Mesodermal cell (in vitro differentiated cells): ENCODE results near the gene CCDC93.
"Not testable (repeated sequence)": the region's sequence is repeated elsewhere in the genome, so short reads cannot be mapped to it uniquely, and the experiment has no call there.

Experiments used
- H3K27ac ChIP-seq: 2 replicates; pipeline ENCODE4 v1.7.0; 2013; ENCODE audit warnings: mild to moderate bottlenecking, low read depth, low read length, moderate library complexity; ENCODE audit not compliant: severe bottlenecking
- H3K36me3 ChIP-seq: 2 replicates; pipeline ENCODE4 v1.7.1; 2013; ENCODE audit warnings: mild to moderate bottlenecking, low read length, moderate library complexity; ENCODE audit not compliant: control insufficient read depth, insufficient read depth
- H3K4me1 ChIP-seq: one replicate; pipeline ENCODE4 v1.7.1; 2013; ENCODE audit warnings: mild to moderate bottlenecking, low read length; ENCODE audit not compliant: insufficient read depth, control insufficient read depth, poor library complexity, severe bottlenecking
- H3K4me3 ChIP-seq: 2 replicates; pipeline ENCODE4 v1.7.0; 2013; ENCODE audit warnings: low read length, control low read depth, mild to moderate bottlenecking; ENCODE audit not compliant: insufficient read depth, poor library complexity, severe bottlenecking; ENCODE audit errors: extremely low read depth
- H3K9me3 ChIP-seq: 2 replicates; pipeline ENCODE4 v1.7.1; 2013; ENCODE audit warnings: mild to moderate bottlenecking, low read length, moderate library complexity; ENCODE audit not compliant: control insufficient read depth
- WGBS, 2 experiments: methylation state at CpG; one replicate each; pipeline ENCODE4 v1.1.5; 2013; ENCODE audit warnings: missing lambda C conversion rate in 2 of 2; ENCODE audit not compliant: insufficient coverage in 2 of 2; 5-methylcytosine and 5-hydroxymethylcytosine counted together

Gene CCDC93

DNA sequence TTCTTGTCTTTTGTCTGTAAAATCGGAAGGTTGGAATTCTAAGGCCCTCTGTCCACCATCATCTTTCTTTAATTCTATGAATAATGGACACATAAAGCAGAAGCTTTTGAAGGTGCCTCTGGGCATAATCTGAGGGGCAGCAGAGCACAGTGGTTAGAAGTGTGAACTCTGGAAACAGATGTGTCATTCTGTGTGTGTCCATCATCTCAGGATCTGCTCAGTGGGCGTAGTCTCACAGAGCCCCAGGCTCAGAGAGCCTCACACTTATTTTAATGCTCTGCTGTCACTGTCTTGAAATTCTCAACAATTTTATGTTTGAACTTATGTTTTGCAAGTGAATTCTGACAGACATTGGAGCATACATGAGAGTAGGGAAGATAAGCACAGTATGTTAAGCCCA lies 31.0 kb upstream of the CCDC93 start:
- no peak overlapping the region for H3K4me3 ChIP-seq
- H3K9me3 ChIP-seq = no peaks in the 10 kb centered on the region
- no peak overlapping the region for H3K27ac ChIP-seq
- 80% methylated on average over 1 of the region's 2 CpGs; no CpG with 5 or more reads in 1 of the 2 experiments for WGBS, 2 experiments
- H3K4me1 ChIP-seq = peaks cover 6% of the 10 kb centered on the region
- H3K36me3 ChIP-seq = no peaks in the 10 kb centered on the region

- WGBS, 2 experiments = 93 to 100% methylated on average over 1 to 2 of the region's 6 CpGs
- no peak overlapping the region for H3K4me3 ChIP-seq
- H3K9me3 ChIP-seq = no peaks in the 10 kb centered on the region
Measured at GRCh38 chr2:118044103-118044716, 30.3 kb upstream of the CCDC93 start.

DNA sequence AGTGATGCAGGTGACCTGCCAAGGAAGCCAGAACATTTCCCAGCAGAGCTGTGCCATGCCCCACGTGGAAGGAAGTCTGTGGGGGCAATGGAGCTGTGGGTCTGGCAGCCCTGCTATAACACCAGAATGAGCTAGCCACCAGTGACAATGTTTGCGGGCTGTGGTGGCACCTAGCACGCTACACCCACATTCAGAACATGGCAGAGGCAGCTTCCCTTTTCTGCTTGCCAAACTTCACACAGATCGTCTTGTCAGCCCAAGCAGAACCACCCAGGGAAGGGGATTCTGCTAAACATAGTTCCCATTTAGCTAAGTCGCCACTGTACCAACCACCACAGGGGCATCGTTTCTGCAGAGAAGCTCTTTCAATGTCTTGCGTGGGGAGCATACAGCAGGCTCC lies 27.0 kb upstream of the CCDC93 start:
- WGBS, 2 experiments = 82 to 90% methylated on average over 7 of the region's 7 CpGs
- H3K27ac ChIP-seq = no peak overlapping the region
- no peak overlapping the region for H3K4me3 ChIP-seq
- no peaks in the 10 kb centered on the region for H3K4me1 ChIP-seq
- no peaks in the 10 kb centered on the region for H3K36me3 ChIP-seq
- no peaks in the 10 kb centered on the region for H3K9me3 ChIP-seq

More at GRCh38 chr2:118044103-118044716, 30.3 kb upstream of the CCDC93 start:
- H3K27ac ChIP-seq = no peak overlapping the region
- peaks cover 6% of the 10 kb centered on the region for H3K4me1 ChIP-seq
- H3K36me3 ChIP-seq = no peaks in the 10 kb centered on the region

DNA sequence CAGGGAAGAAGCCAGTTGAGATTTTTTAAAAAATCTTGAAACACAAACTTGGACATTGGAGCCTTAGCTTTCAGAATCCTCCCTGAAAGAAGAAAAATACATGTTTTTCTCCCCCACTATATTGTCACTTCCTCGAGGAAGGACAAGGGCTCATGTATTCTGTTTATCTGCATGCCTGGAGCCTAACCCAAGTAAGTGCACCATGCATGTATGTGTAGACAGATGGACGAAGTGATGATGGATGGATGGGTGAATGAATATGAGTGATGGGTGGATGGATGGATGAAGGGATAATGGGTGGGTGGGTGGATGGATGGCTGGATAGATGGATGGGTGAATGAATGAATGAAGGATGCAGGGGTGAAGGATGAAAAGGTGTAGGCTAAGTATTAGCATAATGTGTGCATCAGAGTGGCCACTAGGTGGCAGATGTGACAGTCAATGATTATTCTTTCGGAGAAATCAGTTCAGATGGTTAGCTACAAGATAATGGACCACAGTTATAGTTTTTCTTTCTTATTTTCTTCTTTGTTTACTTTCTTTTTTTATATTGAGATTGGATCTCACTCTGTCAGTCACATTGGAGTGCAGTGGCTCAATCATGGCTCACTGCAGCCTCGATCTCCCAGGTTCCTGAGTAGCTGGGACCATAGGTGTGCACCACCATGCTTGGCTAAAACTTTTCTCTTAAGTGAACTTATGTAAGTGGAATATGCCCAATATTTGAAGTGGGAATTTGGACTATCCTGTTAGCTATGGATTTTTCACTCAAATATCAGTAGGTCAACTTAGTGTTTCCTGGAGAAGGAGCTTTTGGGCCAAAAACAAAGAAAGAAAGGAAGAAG lies 18.5 kb upstream of the CCDC93 start:
- Histone ChIP-seq H3K36me3 (no peaks in the 10 kb centered on the region), H3K9me3 (no peaks in the 10 kb centered on the region), H3K4me1 (no peaks in the 10 kb centered on the region), H3K4me3 (no peak overlapping the region), H3K27ac (no peak overlapping the region)
- WGBS, 2 experiments = 32 to 47% methylated on average over 2 to 4 of the region's 4 CpGs

- H3K27ac ChIP-seq = no peak overlapping the region
- no peaks in the 10 kb centered on the region for H3K36me3 ChIP-seq
- no peaks in the 10 kb centered on the region for H3K9me3 ChIP-seq
- no peak overlapping the region for H3K4me3 ChIP-seq
- no peaks in the 10 kb centered on the region for H3K4me1 ChIP-seq
Measured at GRCh38 chr2:118031566-118031965, 17.7 kb upstream of the CCDC93 start.

GRCh38 chr2:118029025-118029424 lies 15.2 kb upstream of the CCDC93 start:
- H3K4me1 ChIP-seq = no peaks in the 10 kb centered on the region
- no peaks in the 10 kb centered on the region for H3K36me3 ChIP-seq
- no peak overlapping the region for H3K27ac ChIP-seq
- no peak overlapping the region for H3K4me3 ChIP-seq
- 94 to 98% methylated on average over 5 to 6 of the region's 6 CpGs for WGBS, 2 experiments
- no peaks in the 10 kb centered on the region for H3K9me3 ChIP-seq

- no peak overlapping the region for H3K4me3 ChIP-seq
- no peaks in the 10 kb centered on the region for H3K36me3 ChIP-seq
- no peaks in the 10 kb centered on the region for H3K9me3 ChIP-seq
- H3K27ac ChIP-seq = no peak overlapping the region
- no peaks in the 10 kb centered on the region for H3K4me1 ChIP-seq
Measured at GRCh38 chr2:118021356-118021755, 7.5 kb upstream of the CCDC93 start.

- Histone ChIP-seq H3K9me3 (no peaks in the 10 kb centered on the region), H3K4me1 (no peaks in the 10 kb centered on the region), H3K36me3 (no peaks in the 10 kb centered on the region), H3K27ac (no peak overlapping the region), H3K4me3 (no peak overlapping the region)
- 100% methylated on average over 1 of the region's 1 CpG; no CpG with 5 or more reads in 1 of the 2 experiments for WGBS, 2 experiments
Measured at GRCh38 chr2:118019821-118020220, 6.0 kb upstream of the CCDC93 start.

DNA sequence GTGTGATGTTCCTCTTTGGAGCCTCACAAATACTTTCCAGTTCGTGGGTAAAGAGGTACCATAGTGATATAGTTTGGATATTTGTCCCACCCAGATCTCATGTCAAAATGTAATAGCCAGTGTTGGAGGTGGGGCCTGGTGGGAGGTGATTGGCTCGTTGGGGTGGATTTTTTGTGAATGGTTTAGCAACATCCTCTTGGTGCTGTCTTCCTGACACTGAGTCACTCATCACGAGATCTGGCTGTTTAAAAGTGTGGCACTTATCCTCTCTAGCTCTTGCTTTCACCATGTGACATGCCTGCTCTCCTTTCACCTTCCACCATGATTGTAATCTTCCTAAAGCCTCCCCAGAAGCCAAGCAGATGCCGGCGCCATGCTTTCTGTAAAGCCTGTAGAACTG lies 3.0 kb upstream of the CCDC93 start:
- Histone ChIP-seq H3K4me1 (peaks cover 2% of the 10 kb centered on the region), H3K9me3 (no peaks in the 10 kb centered on the region), H3K36me3 (no peaks in the 10 kb centered on the region), H3K4me3 (no peak overlapping the region), H3K27ac (no peak overlapping the region)
- WGBS, 2 experiments = 86 to 88% methylated on average over 1 to 2 of the region's 5 CpGs

DNA sequence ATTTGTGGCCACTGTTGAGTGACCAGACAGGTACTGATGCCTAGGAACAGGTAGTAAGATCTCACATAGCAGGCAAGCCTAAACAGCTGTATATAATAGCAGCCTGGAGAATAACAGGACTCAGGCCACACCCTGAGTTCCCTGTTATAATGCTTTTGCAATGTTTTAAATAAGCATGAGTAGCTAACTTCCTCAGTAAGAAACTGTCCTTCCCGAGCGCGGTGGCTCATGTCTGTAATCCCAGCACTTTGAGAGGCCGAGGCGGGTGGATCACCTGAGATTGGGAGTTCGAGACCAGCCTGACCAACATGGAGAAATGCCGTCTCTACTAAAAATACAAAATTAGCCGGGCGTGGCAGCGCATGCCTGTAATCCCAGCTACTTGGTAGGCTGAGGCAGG lies 1.9 kb upstream of the CCDC93 start:
- not testable (repeated sequence) for H3K27ac ChIP-seq, H3K9me3 ChIP-seq, H3K4me3 ChIP-seq, H3K36me3 ChIP-seq, H3K4me1 ChIP-seq
- 90 to 99% methylated on average over 7 to 10 of the region's 10 CpGs for WGBS, 2 experiments

- Histone ChIP-seq H3K9me3 (no peaks in the 10 kb centered on the region), H3K27ac (no peak overlapping the region), H3K36me3 (no peaks in the 10 kb centered on the region), H3K4me1 (peaks cover 2% of the 10 kb centered on the region), H3K4me3 (peak overlapping the region; percentile 91)
- 0 to 2% methylated on average over 7 to 14 of the region's 17 CpGs for WGBS, 2 experiments
Measured at GRCh38 chr2:118014492-118014824, 588 bp upstream of the CCDC93 start.
